Measurements from ENCODE around the gene COX20.

DNA sequence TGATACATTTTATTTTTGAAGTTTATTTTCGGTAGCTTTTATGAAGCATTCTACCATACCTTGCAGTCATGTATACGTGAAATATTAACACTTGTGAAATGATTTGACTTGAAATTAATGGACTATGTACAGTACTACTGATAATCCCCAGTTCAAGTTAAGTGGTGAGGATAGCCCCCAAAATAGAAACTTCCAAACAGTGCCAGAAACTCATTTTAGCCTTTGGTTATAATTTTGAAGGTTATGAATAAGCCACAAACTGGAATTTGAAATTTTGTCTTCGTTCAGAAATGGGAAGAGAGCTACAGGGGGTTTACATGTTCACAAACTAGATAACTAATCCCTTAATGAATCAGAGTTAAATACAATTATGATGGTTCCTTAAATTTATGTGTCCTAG lies 30.4 kb downstream of the COX20 start:
- TF ChIP-seq POLR2A (IDR thresholded peaks at IDR 0.05; ENCODE audit: low read depth, low read length) (no peak), TAF1 (IDR thresholded peaks at IDR 0.05; ENCODE audit: borderline replicate concordance, low read depth, low read length) (no peak)
